Effector memory CD4-positive, alpha-beta T cell (primary cell): ENCODE measurements around the gene PARL.

ENCODE experiments used
- DNase-seq, 3 donors: peaks; one replicate each; pipeline ENCODE4 v3.0.0-alpha.2; 2020
- H3K27ac ChIP-seq: 2 replicates; pipeline ENCODE4 v1.7.0; 2013; ENCODE audit warnings: mild to moderate bottlenecking, low read length, moderate library complexity; ENCODE audit not compliant: insufficient read depth, poor library complexity, severe bottlenecking
- H3K27me3 ChIP-seq: replicated peaks from 2 replicates; pipeline ENCODE4 v1.7.0; 2013; ENCODE audit warnings: mild to moderate bottlenecking, low read length; ENCODE audit not compliant: insufficient read depth, control insufficient read depth, poor library complexity, severe bottlenecking
- H3K36me3 ChIP-seq: 2 replicates; pipeline ENCODE4 v1.7.0; 2013; ENCODE audit warnings: mild to moderate bottlenecking, low read length, moderate library complexity; ENCODE audit not compliant: control insufficient read depth, insufficient read depth
- H3K4me1 ChIP-seq: 2 replicates; pipeline ENCODE4 v1.7.0; 2013; ENCODE audit warnings: low read length, mild to moderate bottlenecking; ENCODE audit not compliant: control insufficient read depth, insufficient read depth, poor library complexity, severe bottlenecking
- H3K4me3 ChIP-seq: 2 replicates; pipeline ENCODE4 v1.7.0; 2013; ENCODE audit warnings: low read length, low read depth, mild to moderate bottlenecking; ENCODE audit not compliant: insufficient read depth, poor library complexity, severe bottlenecking
- H3K9me3 ChIP-seq: 2 replicates; pipeline ENCODE4 v1.7.0; 2013; ENCODE audit warnings: mild to moderate bottlenecking, low read length, moderate library complexity; ENCODE audit not compliant: control insufficient read depth

Gene PARL

DNA sequence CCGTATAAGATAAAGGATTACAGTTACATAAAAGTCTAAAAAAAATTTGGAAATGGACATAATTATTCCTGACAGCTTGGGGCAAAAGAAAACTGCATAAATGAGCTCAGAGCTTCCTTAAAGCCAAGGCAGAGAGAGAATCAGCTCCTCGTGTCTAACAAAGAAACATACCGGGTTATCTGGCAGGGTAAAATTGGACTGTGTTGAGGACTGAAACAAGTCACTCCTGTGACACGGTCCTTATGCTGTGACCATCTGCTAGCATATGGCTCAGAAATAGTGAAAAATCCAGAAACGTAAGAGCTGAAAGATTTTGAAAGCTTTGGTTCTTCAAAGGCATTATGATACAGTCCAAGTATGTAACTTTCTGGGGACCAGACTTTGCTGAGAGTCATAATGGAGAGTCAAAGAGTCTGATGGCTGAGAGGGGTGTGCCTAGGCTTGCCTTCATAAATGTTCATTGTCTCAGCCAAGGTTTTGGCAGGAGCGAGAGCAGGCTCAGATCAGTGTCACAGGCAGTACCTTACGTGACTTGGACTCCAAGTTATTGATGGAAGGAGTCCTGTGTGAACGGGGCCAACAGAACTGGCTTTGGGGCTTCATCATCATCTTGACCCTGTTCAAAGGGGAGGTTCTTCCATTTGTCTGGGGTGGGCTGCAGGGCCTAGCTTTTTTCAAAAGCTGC lies 71.8 kb downstream of the PARL start:
- peaks cover 26% of the 10 kb centered on the region for H3K36me3 ChIP-seq
- no peaks in the 10 kb centered on the region for H3K9me3 ChIP-seq
- no peak overlapping the region for H3K4me3 ChIP-seq
- no peak overlapping the region for H3K27ac ChIP-seq
- no peak for DNase-seq
- no peaks in the 10 kb centered on the region for H3K4me1 ChIP-seq
- H3K27me3 ChIP-seq, result no peaks in the 10 kb centered on the region

DNA sequence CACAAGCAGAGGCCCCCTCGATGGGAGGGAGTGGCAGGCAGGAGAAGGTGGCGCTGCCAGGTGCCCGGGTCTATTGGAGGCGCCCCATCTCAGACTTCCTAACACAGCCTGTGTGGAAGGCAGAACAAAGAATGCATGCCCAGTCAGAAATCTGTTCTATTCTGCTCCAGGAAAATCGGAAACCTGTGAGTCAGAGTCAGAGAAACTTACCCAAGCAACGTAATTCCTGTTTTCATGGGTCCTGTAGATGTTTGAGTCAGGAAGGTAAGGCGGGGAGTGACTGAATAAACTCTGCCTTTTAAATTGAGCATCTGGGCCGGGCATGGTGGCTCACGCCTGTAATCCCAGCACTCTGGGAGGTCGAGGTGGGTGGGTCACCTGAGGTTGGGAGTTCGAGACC lies 73.0 kb downstream of the PARL start:
- Histone ChIP-seq H3K4me3 (no peak overlapping the region), H3K27ac (no peak overlapping the region), H3K9me3 (no peaks in the 10 kb centered on the region), H3K27me3 (no peaks in the 10 kb centered on the region), H3K4me1 (no peaks in the 10 kb centered on the region), H3K36me3 (peaks cover 39% of the 10 kb centered on the region)
- DNase-seq, result no peak

DNA sequence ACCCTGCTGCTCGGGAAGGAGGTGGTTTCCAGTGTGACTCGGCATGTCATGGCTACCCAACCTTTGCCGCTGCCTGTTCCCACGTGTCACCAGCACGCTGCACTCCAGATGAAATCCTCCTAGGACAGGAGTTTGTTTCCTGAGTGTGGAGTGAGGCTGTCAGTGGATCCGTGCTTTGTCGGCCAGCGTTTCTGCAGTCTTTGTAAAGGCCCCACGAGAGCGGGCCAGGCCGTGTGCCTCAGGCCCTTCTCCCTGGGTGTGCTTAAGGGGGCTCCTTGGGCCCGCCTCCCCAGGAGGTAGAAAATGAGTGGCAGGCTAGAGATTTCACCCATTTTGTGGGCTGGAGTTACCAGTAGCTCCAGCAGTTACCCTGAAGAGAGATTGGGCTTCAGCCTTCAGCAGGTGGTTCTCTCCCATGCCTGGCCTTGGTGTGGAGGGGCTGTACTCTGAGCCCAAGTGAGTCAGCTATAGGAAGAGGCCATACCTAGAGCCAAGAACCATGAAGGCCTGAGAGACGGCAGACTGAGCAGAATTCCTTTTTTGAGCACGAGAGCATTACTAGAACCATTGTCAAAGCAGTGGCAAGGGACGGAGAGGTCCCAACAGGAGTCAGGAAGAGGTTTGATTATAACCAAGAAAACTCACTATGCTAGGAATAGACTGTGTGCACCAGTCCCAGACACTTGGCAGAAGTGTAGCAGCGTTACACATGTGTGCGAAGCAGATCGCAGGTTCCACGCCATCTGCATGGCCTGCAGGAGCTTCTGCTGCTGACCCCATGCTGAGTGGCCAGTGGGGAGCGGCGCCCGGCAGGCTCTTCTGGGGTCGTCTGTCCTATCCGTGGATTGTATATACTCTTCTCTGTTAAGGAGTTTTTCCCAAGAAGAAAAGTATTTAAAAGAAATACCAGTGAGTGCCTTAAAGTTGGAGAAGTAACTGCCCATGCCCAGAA lies 73.8 kb downstream of the PARL start:
- H3K36me3 ChIP-seq, result peaks cover 45% of the 10 kb centered on the region
- H3K4me1 ChIP-seq, result no peaks in the 10 kb centered on the region
- H3K27ac ChIP-seq, result no peak overlapping the region
- no peak for DNase-seq
- no peaks in the 10 kb centered on the region for H3K27me3 ChIP-seq
- no peaks in the 10 kb centered on the region for H3K9me3 ChIP-seq
- H3K4me3 ChIP-seq, result no peak overlapping the region

DNA sequence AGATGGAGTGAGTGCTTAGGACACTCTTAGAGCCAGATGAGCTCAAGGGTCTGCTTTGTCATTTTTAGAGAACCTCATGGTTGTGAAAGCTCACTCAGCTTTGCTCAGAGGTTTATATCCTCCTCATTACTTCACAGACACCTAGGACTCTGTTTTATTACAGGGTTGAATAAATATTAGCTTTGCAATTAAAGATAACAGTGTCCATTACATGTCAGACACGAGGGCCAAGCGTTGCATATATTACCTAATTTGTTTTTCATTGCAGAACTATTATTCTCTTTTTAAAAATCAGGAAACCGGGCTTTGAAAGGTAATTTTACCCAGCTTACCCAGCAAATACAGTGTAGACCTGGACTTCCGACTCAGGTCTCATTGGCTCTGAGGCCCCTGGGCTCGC lies 75.4 kb downstream of the PARL start:
- no peaks in the 10 kb centered on the region for H3K4me1 ChIP-seq
- H3K36me3 ChIP-seq, result peaks cover 59% of the 10 kb centered on the region
- H3K4me3 ChIP-seq, result no peak overlapping the region
- H3K27me3 ChIP-seq, result no peaks in the 10 kb centered on the region
- no peak overlapping the region for H3K27ac ChIP-seq
- H3K9me3 ChIP-seq, result no peaks in the 10 kb centered on the region
- DNase-seq, result no peak

DNA sequence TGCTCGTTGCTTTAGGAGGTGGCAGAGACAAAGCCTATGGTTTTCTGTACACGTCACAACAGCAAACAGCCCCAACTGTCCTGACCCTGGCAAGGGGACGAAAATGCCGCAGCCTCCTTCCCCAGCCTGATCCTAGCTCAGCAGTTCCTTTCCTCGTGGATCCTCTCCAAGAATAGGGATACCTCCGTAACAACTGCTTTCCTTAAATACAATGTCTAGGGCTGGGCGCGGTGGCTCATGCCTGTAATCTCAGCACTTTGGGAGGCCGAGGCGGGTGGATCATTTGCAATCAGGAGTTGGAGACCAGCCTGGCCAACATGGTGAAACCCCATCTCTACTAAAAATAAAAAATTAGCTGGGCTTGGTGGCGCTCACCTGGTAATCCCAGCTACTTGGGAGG lies 76.3 kb downstream of the PARL start:
- Histone ChIP-seq H3K4me1 (no peaks in the 10 kb centered on the region), H3K27me3 (no peaks in the 10 kb centered on the region), H3K4me3 (no peak overlapping the region), H3K9me3 (no peaks in the 10 kb centered on the region), H3K27ac (no peak overlapping the region), H3K36me3 (peaks cover 63% of the 10 kb centered on the region)
- no peak for DNase-seq

DNA sequence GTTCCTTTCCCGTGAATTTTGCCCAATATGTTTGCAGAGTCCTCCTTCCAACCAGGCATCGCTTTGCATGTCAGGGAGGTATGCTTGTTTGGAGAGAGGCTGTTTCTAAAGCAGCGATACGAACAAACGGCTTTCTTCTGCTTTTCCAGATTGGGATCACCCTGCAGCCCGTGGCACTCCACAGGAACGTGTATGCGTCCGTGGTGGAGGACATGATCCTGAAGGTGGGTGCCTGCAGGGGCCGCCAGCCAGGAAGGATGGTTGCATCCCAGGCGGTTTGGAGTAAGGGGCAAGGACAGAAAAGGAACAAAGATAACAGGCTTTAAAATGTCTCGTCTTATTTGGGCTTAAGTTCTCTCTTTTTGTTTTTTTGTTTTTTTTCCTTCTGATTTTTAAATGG lies 76.8 kb downstream of the PARL start:
- H3K27me3 ChIP-seq, result no peaks in the 10 kb centered on the region
- H3K27ac ChIP-seq, result no peak overlapping the region
- H3K4me1 ChIP-seq, result no peaks in the 10 kb centered on the region
- DNase-seq, result no peak
- no peaks in the 10 kb centered on the region for H3K9me3 ChIP-seq
- peaks cover 67% of the 10 kb centered on the region for H3K36me3 ChIP-seq
- no peak overlapping the region for H3K4me3 ChIP-seq

DNA sequence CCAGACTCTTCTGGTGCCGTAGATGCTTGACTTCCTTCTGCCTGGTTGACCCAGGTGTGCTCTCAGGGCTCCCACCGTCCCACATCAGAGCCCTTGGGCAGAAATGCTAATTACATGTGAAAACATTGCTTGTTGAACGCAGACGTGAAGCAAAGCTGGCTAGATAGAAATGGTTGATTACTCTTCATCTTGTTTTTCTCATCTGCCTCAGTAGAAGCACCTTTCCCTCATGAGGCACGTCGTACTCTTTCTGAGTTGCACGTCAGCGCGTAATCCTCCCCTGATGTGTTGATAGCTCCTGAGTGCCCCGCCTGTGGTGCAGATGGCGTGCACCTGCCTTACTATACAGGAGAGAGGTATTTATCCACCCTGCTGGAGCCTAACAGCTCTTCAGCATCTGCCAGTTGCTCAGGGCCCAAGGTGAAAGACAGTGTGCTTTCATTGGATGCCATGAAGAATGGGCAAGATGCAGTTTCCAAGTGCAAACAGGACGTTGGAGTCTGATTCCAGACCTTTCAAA lies 77.4 kb downstream of the PARL start:
- no peak overlapping the region for H3K27ac ChIP-seq
- H3K4me1 ChIP-seq, result no peaks in the 10 kb centered on the region
- DNase-seq, result no peak
- no peaks in the 10 kb centered on the region for H3K27me3 ChIP-seq
- H3K36me3 ChIP-seq, result peaks cover 72% of the 10 kb centered on the region
- no peak overlapping the region for H3K4me3 ChIP-seq
- no peaks in the 10 kb centered on the region for H3K9me3 ChIP-seq

DNA sequence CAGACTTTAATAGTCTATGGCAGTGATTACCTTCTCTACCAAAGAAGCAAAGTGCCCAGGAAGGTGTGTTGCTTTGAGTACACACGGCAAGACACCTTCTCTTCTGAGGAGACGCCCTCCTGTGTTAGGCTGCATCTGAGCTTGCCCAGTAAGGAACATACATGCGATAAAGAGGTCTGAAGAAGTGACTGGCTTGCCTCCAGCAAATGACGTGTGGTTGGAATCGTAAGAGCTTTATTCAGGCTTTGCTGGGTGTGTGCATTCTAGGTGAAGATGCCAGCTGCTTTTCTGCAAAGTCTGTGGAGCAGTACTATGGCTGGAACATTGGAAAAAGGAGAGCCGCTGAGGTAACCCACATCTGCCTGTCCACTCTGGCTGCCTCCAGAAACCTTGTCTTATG lies 81.7 kb downstream of the PARL start:
- no peak for DNase-seq
- H3K36me3 ChIP-seq, result peaks cover 81% of the 10 kb centered on the region
- no peaks in the 10 kb centered on the region for H3K9me3 ChIP-seq
- no peaks in the 10 kb centered on the region for H3K27me3 ChIP-seq
- H3K4me3 ChIP-seq, result no peak overlapping the region
- H3K4me1 ChIP-seq, result no peaks in the 10 kb centered on the region
- H3K27ac ChIP-seq, result no peak overlapping the region

DNA sequence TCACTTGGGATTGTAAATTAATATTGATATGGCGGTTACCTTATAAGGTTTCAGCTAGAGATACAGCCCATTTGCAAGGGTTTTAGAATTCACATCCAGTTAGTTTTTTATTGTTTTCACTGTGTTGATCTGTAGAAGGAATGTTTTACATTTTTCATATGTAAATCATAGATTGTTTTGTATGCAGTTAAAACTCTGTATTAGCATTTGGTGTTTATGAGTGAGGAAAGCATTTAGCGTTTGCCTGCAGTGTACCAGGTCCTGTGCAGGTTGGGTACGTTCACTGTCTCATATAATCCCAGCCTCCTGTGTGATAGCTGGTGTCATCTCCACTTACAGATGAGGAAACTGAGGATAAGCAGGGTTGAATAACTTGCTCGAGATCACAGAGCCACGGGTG lies 83.1 kb downstream of the PARL start:
- DNase-seq, result no peak
- H3K27ac ChIP-seq, result no peak overlapping the region
- H3K27me3 ChIP-seq, result no peaks in the 10 kb centered on the region
- no peak overlapping the region for H3K4me3 ChIP-seq
- H3K4me1 ChIP-seq, result no peaks in the 10 kb centered on the region
- H3K9me3 ChIP-seq, result no peaks in the 10 kb centered on the region
- H3K36me3 ChIP-seq, result peaks cover 71% of the 10 kb centered on the region

DNA sequence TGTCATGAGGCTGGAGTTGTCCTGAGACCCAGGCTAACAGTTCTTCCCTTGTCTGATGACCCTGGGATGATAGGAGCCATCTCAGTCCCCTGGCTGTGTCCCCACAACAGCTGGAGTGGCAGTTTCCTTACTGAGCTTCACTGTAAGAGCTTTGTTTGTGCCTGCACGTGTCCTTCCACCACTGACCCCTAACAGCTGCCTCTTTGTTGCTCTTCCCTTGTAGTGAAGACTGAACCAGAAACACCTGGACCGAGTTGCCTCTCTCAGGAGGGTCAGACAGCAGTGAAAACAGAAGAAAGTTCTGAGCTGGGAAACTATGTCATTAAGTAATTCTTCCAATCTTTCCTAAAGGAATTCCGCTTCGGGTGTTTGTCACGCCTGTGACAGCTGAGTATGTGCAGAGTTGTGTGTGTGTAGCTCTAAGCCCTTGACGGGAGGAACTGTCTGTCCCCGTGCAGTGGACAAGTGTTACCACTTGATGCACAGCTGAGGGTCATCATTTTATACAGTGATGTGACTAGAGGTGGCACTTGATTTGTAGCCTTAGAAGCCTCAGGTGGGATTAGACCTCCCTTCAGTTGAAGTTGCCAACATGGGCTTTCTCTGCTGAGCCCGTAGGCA lies 84.3 kb downstream of the PARL start:
- Histone ChIP-seq H3K4me3 (no peak overlapping the region), H3K4me1 (no peaks in the 10 kb centered on the region), H3K9me3 (no peaks in the 10 kb centered on the region), H3K36me3 (peaks cover 61% of the 10 kb centered on the region), H3K27me3 (no peaks in the 10 kb centered on the region), H3K27ac (no peak overlapping the region)
- no peak for DNase-seq
